ENCODE data around the gene SLX4.

Gene SLX4

DNA sequence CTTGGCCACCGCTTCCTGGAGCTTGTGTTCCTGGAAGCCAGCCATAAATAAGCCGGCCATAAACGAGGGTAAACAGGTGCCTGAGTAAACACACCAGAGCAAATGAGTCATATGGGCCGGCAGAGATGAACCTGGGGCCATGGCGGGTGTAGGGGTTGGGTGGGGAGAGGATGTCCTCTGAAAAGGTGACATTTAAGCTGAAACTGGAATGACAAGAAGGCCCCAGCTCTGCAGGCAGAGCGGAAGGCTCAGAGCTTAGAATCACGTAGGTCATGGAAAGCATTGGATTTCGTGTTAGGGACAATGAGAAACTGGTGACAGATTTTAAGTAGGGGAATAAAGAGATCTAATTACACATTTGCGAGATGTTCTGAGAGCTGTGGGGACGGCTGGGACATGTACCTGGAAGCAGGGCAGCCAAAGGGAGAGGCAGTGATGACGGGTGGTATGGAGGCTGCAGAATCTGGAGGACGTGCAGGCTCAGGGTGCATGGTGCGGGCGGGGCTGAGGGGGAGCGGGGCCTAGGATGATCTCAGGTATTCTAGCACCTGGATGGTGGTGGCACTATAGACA, 35.0 kb upstream of the SLX4 start:
- Mint-ChIP-seq H3K36me3 (ENCODE audit: insufficient read depth) (peaks cover 6% of the 10 kb centered on the region), H3K27ac (ENCODE audit: low read depth) (no peak overlapping the region), H3K9me3 (no peaks in the 10 kb centered on the region), H3K27me3 (no peaks in the 10 kb centered on the region), H3K4me1 (peaks cover 5% of the 10 kb centered on the region), H3K4me3 (no peak overlapping the region)
- DNase-seq (ENCODE audit: low spot score in 2 of 2) (no peak), ATAC-seq (replicated peaks; ENCODE audit: extremely low read depth, poor library complexity, severe bottlenecking) (no peak)

DNA sequence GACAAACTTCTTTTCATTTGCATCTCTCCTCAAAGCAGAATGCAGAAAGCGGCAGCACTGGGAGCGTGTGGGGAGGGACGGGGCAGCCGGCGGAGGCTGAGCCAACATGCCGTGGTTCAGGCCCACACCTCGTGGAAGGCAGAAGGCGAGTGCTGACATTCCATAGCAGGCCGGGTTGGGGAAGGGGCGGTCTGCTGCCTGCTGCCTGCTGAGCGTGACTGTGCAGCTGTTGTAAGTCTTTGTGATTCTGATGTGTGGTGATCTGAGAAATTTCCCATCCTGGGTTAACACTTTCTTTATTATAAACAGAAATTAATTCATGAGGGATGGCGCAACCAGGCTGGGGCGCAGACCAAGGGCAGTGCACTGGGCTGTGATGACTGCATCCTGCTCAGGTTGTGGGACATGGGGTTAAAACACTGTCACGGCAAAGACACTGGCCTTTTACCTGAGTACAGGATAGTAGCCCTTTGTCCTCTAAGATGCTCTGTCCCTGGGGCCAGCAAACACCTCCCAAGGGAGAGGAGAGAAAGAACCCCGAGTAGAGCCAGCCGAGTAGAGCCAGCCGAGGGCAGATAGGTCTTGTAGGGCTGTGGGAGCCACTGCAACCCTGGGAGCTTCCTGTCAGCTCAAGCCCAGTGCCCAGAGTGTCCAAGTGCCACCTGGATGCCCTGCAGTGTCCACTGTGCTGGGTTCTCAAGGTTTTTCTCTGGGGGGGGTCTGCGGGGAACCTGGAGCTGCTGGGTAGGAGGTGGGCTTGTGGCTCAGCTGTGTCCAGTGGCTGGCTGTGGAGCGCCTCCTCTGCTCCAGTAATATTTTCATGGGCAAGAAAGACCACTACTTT, 34.3 kb upstream of the SLX4 start:
- peaks cover 3% of the 10 kb centered on the region for H3K36me3 Mint-ChIP-seq (ENCODE audit: insufficient read depth)
- no peaks in the 10 kb centered on the region for H3K27me3 Mint-ChIP-seq
- no peaks in the 10 kb centered on the region for H3K9me3 Mint-ChIP-seq
- DNase-seq (ENCODE audit: low spot score in 2 of 2) (no peak), ATAC-seq (replicated peaks; ENCODE audit: extremely low read depth, poor library complexity, severe bottlenecking) (no peak)
- no peak overlapping the region for H3K4me3 Mint-ChIP-seq
- peaks cover 5% of the 10 kb centered on the region for H3K4me1 Mint-ChIP-seq
- H3K27ac Mint-ChIP-seq (ENCODE audit: low read depth) = no peak overlapping the region

DNA sequence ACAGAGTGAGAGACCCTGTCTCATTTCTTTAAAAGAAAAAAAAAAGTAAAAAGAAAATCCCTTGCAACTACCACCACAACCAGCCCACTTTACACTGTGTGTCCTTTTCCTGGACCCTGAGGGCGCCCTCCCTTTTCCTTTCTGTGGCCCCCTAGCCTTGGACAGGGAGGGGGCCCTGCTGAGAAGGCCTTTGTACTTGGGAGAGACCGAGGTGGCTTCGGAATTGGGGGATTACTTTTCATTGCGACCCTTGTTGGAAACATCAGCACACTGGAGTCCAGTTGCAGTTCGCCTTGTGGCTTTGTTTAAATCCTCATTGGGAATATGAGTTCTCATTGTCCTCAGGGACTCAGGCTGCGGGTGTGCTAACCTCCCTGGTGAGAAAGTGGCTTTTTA, 33.7 kb upstream of the SLX4 start:
- H3K9me3 Mint-ChIP-seq = no peaks in the 10 kb centered on the region
- H3K4me1 Mint-ChIP-seq = peaks cover 11% of the 10 kb centered on the region
- DNase-seq (ENCODE audit: low spot score in 2 of 2) = no peak
- no peak overlapping the region for H3K27ac Mint-ChIP-seq (ENCODE audit: low read depth)
- H3K4me3 Mint-ChIP-seq = no peak overlapping the region
- no peak for ATAC-seq (replicated peaks; ENCODE audit: extremely low read depth, poor library complexity, severe bottlenecking)
- peaks cover 2% of the 10 kb centered on the region for H3K36me3 Mint-ChIP-seq (ENCODE audit: insufficient read depth)
- H3K27me3 Mint-ChIP-seq = no peaks in the 10 kb centered on the region

DNA sequence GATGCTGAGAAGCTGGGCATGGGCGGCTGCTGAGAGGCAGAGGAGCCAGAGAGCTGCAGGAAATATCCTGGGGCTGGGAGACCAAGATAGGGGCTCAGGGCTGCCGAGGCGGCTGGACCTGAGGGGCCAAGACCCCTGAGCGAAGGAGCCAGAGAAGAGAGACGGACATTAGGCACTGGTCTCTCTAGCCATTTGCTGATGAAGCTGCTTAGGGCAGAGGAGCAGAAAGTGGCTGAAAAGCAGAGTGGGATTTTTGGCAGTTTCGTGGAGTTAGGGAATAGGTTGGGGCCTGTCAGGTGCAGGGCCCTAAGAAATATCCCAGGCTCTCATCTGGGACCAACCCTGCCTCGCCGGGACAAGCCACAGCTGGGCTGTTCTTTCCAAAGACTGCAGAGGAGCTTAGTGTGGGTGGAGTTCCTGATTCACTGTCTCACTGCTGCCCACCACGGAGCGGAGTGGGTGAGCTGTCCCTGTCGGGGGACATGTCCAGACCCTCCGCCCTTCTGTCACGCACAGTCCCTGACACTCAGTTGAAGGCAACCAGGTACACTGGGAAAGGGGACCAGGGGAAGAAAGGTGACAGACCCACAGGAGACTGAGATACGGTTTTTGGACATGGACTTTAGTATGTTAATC, 31.8 kb upstream of the SLX4 start:
- Mint-ChIP-seq H3K9me3 (no peaks in the 10 kb centered on the region), H3K27me3 (no peaks in the 10 kb centered on the region), H3K4me3 (no peak overlapping the region), H3K36me3 (ENCODE audit: insufficient read depth) (no peaks in the 10 kb centered on the region), H3K4me1 (peaks cover 23% of the 10 kb centered on the region), H3K27ac (ENCODE audit: low read depth) (no peak overlapping the region)
- no peak for ATAC-seq (replicated peaks; ENCODE audit: extremely low read depth, poor library complexity, severe bottlenecking)
- DNase-seq (ENCODE audit: low spot score in 2 of 2) = no peak

- H3K27me3 Mint-ChIP-seq = no peaks in the 10 kb centered on the region
- no peak for DNase-seq (ENCODE audit: low spot score in 2 of 2)
- H3K27ac Mint-ChIP-seq (ENCODE audit: low read depth) = peak overlapping the region; percentile 27
- H3K9me3 Mint-ChIP-seq = no peaks in the 10 kb centered on the region
- no peak overlapping the region for H3K4me3 Mint-ChIP-seq
- ATAC-seq (replicated peaks; ENCODE audit: extremely low read depth, poor library complexity, severe bottlenecking) = no peak
- H3K36me3 Mint-ChIP-seq (ENCODE audit: insufficient read depth) = peaks cover 2% of the 10 kb centered on the region
- H3K4me1 Mint-ChIP-seq = peaks cover 29% of the 10 kb centered on the region
Measured at GRCh38 chr16:3642397-3643094, 31.1 kb upstream of the SLX4 start.

DNA sequence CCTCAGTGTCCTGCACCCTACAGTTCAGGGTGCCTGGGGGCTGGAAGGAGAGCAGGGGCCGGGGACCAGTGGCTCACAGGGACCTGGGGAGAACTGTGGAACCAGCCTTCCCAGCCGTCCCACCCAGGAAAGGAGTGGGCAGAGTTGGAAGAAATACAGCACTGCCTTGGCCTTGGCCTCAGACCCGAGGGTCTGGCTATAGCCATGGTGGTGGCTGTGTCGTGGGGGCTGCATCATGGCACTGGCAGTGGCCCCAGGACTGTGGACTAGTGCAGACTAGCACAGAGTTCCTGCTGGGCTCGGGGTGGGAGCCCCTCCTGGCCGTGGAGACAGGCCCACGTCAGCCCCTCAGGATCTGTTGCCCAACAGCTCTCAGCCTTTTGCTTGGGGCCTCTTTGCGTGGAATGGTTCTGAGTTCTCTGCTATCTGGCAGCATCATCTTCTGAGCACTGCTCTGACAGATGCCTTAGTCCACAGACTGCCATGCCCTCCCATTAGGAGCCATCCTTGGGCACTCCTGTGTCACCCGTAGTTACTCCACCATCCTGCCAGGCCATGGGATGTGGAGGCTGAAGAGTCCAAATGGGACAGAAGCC, 30.5 kb upstream of the SLX4 start:
- H3K4me1 Mint-ChIP-seq = peaks cover 35% of the 10 kb centered on the region
- peaks cover 2% of the 10 kb centered on the region for H3K36me3 Mint-ChIP-seq (ENCODE audit: insufficient read depth)
- ATAC-seq (replicated peaks; ENCODE audit: extremely low read depth, poor library complexity, severe bottlenecking) (no peak), DNase-seq (ENCODE audit: low spot score in 2 of 2) (no peak)
- H3K27me3 Mint-ChIP-seq = no peaks in the 10 kb centered on the region
- H3K4me3 Mint-ChIP-seq = no peak overlapping the region
- no peaks in the 10 kb centered on the region for H3K9me3 Mint-ChIP-seq
- H3K27ac Mint-ChIP-seq (ENCODE audit: low read depth) = peak overlapping the region; percentile 27

DNA sequence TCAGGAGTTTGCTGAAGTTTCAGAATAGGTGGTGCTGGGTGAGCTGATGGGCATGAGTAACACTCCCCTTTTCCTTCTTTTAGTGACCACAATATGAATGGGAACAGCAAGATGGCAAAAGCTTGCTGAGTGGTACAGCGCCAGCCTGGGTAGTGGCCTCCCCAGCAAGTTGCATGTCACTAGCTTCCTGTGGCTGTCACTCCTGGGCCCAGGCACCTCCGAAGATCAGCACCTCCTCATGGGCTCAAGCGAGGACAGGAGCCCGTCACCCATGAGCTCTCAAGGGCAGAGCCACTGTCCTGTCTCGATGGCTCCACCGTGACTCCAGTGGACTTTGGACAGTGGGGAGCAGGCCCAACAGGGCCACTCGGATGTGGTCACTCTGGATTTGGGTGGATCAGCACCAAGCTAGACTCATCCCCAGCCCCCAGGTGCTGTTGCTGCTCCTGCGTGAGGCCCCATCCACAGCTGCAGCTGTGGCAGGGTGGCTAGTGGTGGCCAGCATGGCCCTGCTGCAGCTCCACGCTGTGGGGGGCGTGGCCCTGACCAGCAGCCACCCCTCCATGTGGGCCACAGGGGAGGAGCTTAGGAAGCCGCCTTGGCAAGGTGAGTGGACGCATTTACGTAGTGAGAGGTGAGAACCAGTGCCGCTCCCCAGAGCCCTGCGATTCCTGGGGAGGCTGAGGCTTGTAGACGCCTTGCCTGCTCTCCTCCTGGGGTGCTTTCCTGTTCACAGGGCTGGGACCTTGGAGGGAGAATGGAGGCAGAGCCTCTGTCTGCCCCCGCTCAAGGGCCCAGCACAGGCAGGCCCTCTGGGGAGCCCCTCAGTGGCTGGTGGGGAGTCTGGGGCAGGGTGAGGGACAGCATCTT, 29.5 kb upstream of the SLX4 start:
- DNase-seq (ENCODE audit: low spot score in 2 of 2) = no peak
- H3K4me3 Mint-ChIP-seq = no peak overlapping the region
- no peaks in the 10 kb centered on the region for H3K9me3 Mint-ChIP-seq
- H3K36me3 Mint-ChIP-seq (ENCODE audit: insufficient read depth) = peaks cover 2% of the 10 kb centered on the region
- no peaks in the 10 kb centered on the region for H3K27me3 Mint-ChIP-seq
- H3K27ac Mint-ChIP-seq (ENCODE audit: low read depth) = no peak overlapping the region
- ATAC-seq (replicated peaks; ENCODE audit: extremely low read depth, poor library complexity, severe bottlenecking) = no peak
- peaks cover 34% of the 10 kb centered on the region for H3K4me1 Mint-ChIP-seq

DNA sequence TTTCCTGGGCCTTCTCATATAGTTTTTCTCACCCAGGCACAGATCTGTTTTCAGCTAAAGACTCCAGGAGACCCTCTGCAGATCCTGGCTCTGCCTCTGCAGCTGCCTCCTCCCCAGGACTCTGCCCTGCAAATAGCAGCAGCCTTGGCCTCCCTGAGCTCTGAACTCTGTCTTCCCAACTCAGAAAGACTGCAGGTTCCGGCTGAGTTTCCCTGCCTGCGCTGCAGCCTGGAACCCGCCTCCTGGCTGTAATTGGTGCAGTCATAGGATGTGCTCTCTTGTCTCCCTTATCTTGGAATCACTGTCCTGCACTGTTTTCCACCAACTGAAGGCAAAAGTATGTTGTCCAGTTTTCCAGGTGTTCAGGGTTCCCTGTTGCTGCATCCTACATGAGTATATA, 28.8 kb upstream of the SLX4 start:
- ATAC-seq (replicated peaks; ENCODE audit: extremely low read depth, poor library complexity, severe bottlenecking) (no peak), DNase-seq (ENCODE audit: low spot score in 2 of 2) (no peak)
- Mint-ChIP-seq H3K27ac (ENCODE audit: low read depth) (no peak overlapping the region), H3K9me3 (no peaks in the 10 kb centered on the region), H3K27me3 (no peaks in the 10 kb centered on the region), H3K36me3 (ENCODE audit: insufficient read depth) (peaks cover 2% of the 10 kb centered on the region), H3K4me3 (no peak overlapping the region), H3K4me1 (peaks cover 40% of the 10 kb centered on the region)

- H3K9me3 Mint-ChIP-seq = no peaks in the 10 kb centered on the region
- H3K36me3 Mint-ChIP-seq (ENCODE audit: insufficient read depth) = peaks cover 2% of the 10 kb centered on the region
- ATAC-seq (replicated peaks; ENCODE audit: extremely low read depth, poor library complexity, severe bottlenecking) = no peak
- H3K4me1 Mint-ChIP-seq = peaks cover 40% of the 10 kb centered on the region
- no peak for DNase-seq (ENCODE audit: low spot score in 2 of 2)
- H3K27ac Mint-ChIP-seq (ENCODE audit: low read depth) = no peak overlapping the region
- no peaks in the 10 kb centered on the region for H3K27me3 Mint-ChIP-seq
- no peak overlapping the region for H3K4me3 Mint-ChIP-seq
Measured at GRCh38 chr16:3638916-3639644, 27.7 kb upstream of the SLX4 start.

DNA sequence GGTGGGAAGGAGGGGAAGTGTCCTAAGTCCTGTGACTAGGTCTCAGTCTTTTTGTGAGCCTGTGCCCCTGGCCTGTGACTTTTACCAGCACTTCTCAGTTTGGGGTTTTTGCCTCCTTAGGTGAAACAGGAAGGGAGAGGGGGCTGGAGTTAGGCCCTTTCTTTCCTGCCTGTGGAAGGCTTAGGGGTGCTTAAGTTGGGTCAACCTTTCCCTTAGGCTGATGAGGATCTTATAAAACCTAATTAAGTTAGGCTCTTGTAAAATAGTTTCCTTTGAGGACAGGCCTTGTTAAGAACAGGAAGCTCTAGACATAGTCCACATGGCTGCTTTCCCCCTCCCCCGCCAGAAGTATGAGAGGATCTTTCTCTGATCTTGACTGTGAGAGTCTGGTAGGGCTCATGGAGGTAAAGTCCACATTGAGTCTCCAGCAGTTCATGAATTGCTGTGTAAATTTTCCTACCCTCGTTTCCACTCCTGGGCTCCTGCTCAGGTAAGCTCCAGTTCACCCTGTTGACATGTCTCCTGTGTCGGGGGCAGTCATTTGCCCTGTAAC, 26.0 kb upstream of the SLX4 start:
- no peak for DNase-seq (ENCODE audit: low spot score in 2 of 2)
- no peaks in the 10 kb centered on the region for H3K27me3 Mint-ChIP-seq

More for the DNA sequence above, 26.0 kb upstream of the SLX4 start:
- H3K4me1 Mint-ChIP-seq = peaks cover 40% of the 10 kb centered on the region
- peak overlapping the region; percentile 45 for H3K27ac Mint-ChIP-seq (ENCODE audit: low read depth)
- H3K9me3 Mint-ChIP-seq = no peaks in the 10 kb centered on the region
- H3K4me3 Mint-ChIP-seq = no peak overlapping the region
- no peak for ATAC-seq (replicated peaks; ENCODE audit: extremely low read depth, poor library complexity, severe bottlenecking)
- peaks cover 2% of the 10 kb centered on the region for H3K36me3 Mint-ChIP-seq (ENCODE audit: insufficient read depth)

All from central memory CD8-positive, alpha-beta T cell (primary cell).